ENCODE data around the gene ZNF8. TPM values are rescaled to one million over a fixed set of nuclear protein-coding genes. Genes with fewer than 3 reads are reported as not detected.

Gene ZNF8
- total RNA-seq, 1 donor from 2014 or later = 2.4 TPM

DNA sequence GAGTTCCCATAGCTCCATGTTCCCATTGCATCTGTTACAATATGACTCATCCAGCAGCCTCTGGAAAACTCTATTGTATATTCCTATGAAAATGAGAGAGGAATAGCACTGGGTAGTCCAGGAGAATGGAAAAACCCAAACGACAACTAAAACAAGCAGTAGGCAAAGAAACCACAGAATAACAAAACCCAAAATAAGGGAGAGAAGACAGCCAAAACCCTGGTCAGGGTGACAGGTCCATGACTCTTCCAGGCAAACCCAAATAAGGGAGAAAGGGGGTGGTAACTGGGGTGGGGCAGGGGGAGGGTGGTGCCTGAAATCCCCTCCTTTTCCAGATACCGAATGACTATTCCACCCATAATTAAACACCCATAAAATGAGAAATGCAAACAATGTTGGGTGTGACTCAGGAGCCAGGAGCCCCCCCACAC lies 4.0 kb upstream of the ZNF8 start:
- Histone ChIP-seq H3K36me3 (ENCODE audit: control insufficient read depth, insufficient read depth, low read length) (peaks cover 1% of the 10 kb centered on the region), H3K27me3 (ENCODE audit: control insufficient read depth, insufficient read depth, low read length) (no peaks in the 10 kb centered on the region), H3K4me3 (ENCODE audit: low read depth, low read length) (no peak overlapping the region)
- DNase-seq (ENCODE audit: low read depth) (peak; percentile 10), FAIRE-seq (no peak)
- TF ChIP-seq, protein P1, sequence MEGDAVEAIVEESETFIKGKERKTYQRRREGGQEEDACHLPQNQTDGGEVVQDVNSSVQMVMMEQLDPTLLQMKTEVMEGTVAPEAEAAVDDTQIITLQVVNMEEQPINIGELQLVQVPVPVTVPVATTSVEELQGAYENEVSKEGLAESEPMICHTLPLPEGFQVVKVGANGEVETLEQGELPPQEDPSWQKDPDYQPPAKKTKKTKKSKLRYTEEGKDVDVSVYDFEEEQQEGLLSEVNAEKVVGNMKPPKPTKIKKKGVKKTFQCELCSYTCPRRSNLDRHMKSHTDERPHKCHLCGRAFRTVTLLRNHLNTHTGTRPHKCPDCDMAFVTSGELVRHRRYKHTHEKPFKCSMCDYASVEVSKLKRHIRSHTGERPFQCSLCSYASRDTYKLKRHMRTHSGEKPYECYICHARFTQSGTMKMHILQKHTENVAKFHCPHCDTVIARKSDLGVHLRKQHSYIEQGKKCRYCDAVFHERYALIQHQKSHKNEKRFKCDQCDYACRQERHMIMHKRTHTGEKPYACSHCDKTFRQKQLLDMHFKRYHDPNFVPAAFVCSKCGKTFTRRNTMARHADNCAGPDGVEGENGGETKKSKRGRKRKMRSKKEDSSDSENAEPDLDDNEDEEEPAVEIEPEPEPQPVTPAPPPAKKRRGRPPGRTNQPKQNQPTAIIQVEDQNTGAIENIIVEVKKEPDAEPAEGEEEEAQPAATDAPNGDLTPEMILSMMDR (IDR thresholded peaks at IDR 0.05; ENCODE audit: insufficient read depth, low read length, severe bottlenecking) = no peak

DNA sequence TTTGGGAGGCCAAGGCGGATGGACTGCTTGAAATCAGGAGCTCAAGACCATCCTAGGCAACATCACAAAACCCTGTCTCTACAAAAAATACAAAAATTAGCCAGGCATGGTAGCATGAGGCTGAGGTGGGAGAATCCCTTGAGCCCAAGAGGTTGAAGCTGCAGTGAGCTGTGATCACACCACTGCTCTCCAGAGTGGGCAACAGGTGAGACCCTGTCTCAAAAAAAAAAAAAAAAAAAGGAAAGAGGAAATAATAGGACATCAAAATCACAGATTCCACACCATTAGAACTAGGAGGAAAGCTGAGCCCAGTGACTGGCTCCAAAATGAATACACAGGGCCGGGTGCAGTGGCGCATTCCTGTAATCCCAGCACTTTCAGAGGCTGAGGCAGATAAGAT lies 3.2 kb upstream of the ZNF8 start:
- no peak overlapping the region for H3K4me3 ChIP-seq (ENCODE audit: low read depth, low read length)
- no peak for DNase-seq (ENCODE audit: low read depth)
- no peak for FAIRE-seq
- TF ChIP-seq, protein P1 (IDR thresholded peaks at IDR 0.05; ENCODE audit: insufficient read depth, low read length, severe bottlenecking) = no peak
- H3K36me3 ChIP-seq (ENCODE audit: control insufficient read depth, insufficient read depth, low read length) = peaks cover 1% of the 10 kb centered on the region
- no peaks in the 10 kb centered on the region for H3K27me3 ChIP-seq (ENCODE audit: control insufficient read depth, insufficient read depth, low read length)

DNA sequence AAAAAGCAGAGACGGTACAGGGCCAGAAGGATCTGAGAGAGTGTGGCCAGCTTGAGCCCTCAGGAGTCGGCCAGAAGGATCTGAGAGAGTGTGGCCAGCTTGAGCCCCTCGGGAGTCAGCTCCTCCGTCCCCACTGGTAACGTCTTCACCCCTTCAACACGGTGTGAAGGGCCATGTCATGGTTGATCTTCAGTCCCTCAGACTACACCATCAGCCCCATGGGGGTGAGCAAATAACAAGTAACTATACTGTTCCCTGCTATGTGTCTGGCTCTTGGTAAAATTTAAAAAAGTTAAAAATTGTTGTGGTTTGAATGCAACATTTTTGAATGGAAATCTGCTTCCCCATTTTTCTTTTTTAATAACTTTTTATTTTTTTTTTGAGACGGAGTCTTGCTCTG lies 1.6 kb upstream of the ZNF8 start:
- no peaks in the 10 kb centered on the region for H3K36me3 ChIP-seq (ENCODE audit: control insufficient read depth, insufficient read depth, low read length)

DNA sequence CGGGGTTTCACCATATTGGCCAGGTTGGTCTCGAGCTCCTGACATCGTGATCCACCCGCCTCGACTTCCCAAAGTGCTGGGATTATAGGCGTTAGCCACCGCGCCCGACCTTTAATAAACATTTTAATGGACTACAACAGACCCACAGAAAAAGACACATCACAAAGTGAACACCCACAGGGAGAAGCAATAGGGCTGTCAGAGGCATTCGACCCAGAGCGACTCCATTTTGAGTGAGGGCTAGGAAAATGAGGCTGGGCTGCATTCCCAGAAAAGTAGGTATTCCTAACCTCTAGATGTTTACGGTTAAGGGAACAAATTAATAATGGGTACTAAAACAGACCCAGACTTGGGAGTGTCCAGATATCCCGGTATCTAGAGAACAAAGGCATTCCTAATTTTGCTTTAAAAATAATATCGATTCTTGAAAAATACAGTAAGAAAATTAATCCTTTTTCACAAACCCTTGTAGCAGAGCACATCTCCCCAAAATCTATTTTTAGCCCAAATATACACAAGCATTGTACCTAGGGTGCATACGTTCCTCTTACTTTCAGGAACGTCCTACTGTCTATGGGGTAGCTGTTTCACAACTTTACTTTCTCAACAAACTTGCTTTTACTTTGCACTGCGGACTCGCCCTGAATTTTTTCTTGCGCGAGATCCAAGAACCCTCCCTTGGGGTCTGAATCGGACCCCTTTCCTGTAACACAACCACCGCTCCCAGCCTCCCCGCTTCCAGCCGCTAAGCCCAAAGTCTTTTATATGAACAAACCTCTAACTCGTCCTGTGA lies 811 bp upstream of the ZNF8 start:
- no peak for DNase-seq (ENCODE audit: low read depth)
- H3K4me3 ChIP-seq (ENCODE audit: low read depth, low read length) = peak overlapping the region; percentile 96

More for the DNA sequence above, 1.6 kb upstream of the ZNF8 start:
- DNase-seq (ENCODE audit: low read depth) = no peak
- H3K27me3 ChIP-seq (ENCODE audit: control insufficient read depth, insufficient read depth, low read length) = no peaks in the 10 kb centered on the region
- TF ChIP-seq, protein P1 (IDR thresholded peaks at IDR 0.05; ENCODE audit: insufficient read depth, low read length, severe bottlenecking) = no peak
- no peak for FAIRE-seq
- no peak overlapping the region for H3K4me3 ChIP-seq (ENCODE audit: low read depth, low read length)

DNA sequence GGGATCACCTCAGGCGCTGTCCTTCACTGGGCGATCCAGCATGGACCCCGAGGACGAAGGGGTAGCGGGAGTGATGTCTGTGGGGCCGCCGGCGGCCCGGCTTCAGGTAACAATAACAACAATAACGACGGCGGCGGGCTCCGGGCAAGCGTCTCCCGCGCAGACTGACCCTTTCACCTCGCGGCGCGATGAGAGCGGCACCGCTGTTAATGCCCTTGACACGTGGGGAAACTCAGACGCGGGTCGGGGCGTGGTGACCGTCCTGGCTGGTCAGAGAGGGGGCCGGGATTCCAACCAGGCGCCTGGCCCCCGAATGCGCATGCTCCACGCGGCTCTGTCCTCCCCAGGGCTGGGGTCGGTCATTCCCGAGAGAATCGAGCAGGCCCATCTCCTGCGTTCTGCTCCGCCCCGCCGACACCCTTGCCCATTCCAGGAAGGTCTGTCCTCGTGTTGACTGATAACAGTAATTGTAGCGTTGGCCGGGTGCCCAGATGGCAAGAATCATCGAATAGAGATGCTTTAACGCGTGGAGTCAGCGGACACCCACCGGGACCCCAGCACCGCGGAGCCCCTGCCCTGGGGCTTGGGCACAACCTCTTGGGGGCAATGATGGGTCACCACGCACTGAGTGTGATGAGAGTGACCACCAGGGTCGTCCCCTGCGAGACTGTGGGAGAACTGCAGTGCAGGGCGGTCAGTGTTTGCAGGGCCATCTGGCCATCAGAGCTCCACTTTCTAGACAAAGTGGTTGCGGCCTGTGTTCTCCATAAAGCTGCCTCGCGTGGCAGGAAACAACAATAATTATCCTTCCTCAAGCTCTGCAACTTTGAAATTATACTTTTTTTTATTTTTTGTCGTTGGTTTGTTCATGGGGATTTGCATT lies 528 bp downstream of the ZNF8 start:
- DNase-seq (ENCODE audit: low read depth) (peak; percentile 44), FAIRE-seq (no peak)
- H3K4me3 ChIP-seq (ENCODE audit: low read depth, low read length) = peak overlapping the region; percentile 96
- TF ChIP-seq, protein P1 (IDR thresholded peaks at IDR 0.05; ENCODE audit: insufficient read depth, low read length, severe bottlenecking) = no peak
- H3K36me3 ChIP-seq (ENCODE audit: control insufficient read depth, insufficient read depth, low read length) = no peaks in the 10 kb centered on the region
- no peaks in the 10 kb centered on the region for H3K27me3 ChIP-seq (ENCODE audit: control insufficient read depth, insufficient read depth, low read length)

More for the DNA sequence above, 811 bp upstream of the ZNF8 start:
- no peaks in the 10 kb centered on the region for H3K36me3 ChIP-seq (ENCODE audit: control insufficient read depth, insufficient read depth, low read length)
- TF ChIP-seq, protein P1 (IDR thresholded peaks at IDR 0.05; ENCODE audit: insufficient read depth, low read length, severe bottlenecking) = no peak
- FAIRE-seq = no peak
- no peaks in the 10 kb centered on the region for H3K27me3 ChIP-seq (ENCODE audit: control insufficient read depth, insufficient read depth, low read length)

All from bronchial epithelial cell (primary cell).